ENCODE results near the gene TEP1. TPM values are rescaled to one million over a fixed set of nuclear protein-coding genes. Genes with fewer than 3 reads are reported as not detected.

Gene TEP1
- total RNA-seq, 2 donors from 2014 or later, result 33.0 to 54.2 TPM

GRCh38 chr14:20333494-20333841 lies 79.8 kb downstream of the TEP1 start:
- H3K4me1 ChIP-seq (ENCODE audit: control insufficient read depth in 1 of 2, low read depth in 2 of 2), result peaks cover 8 to 32% of the 10 kb centered on the region in 2 donors
- peak overlapping the region; percentile 85 for H3K4me3 ChIP-seq
- no peak for TF ChIP-seq CTCF (IDR thresholded peaks at IDR 0.05)
- H3K27me3 ChIP-seq (replicated peaks; ENCODE audit: insufficient read depth), result no peaks in the 10 kb centered on the region
- H3K27ac ChIP-seq, result peak overlapping the region; percentile 88 to 97
- H3K9me3 ChIP-seq, result no peaks in the 10 kb centered on the region
- DNase-seq (ENCODE audit: low spot score) (no peak), ATAC-seq (ENCODE audit: insufficient number of reproducible peaks, low FRiP score, low read depth) (no peak)
- H3K36me3 ChIP-seq, result no peaks in the 10 kb centered on the region

GRCh38 chr14:20332788-20333493 lies 80.4 kb downstream of the TEP1 start, which contains the start of gene CCNB1IP1:
Gene CCNB1IP1, minus strand, starts transcription at chr14:20333279. Its CDS starts 16,756 bp downstream, at chr14:20316523.
- Histone ChIP-seq H3K27me3 (replicated peaks; ENCODE audit: insufficient read depth) (no peaks in the 10 kb centered on the region), H3K4me3 (peak within 1 kb of the TSS; percentile 85), H3K4me1 (ENCODE audit: control insufficient read depth in 1 of 2, low read depth in 2 of 2) (peaks cover 8 to 34% of the 10 kb centered on the region in 2 donors), H3K9me3 (no peaks in the 10 kb centered on the region), H3K36me3 (no peaks in the 10 kb centered on the region), H3K27ac (peak within 1 kb of the TSS; percentile 88 to 97)
- DNase-seq (ENCODE audit: low spot score), result peak; percentile 31
- TF ChIP-seq CTCF (IDR thresholded peaks at IDR 0.05), result no peak
- ATAC-seq (ENCODE audit: insufficient number of reproducible peaks, low FRiP score, low read depth), result peak; percentile 100

- H3K27me3 ChIP-seq (replicated peaks; ENCODE audit: insufficient read depth), result no peaks in the 10 kb centered on the region
- no peak for ATAC-seq (ENCODE audit: insufficient number of reproducible peaks, low FRiP score, low read depth)
- H3K9me3 ChIP-seq, result no peaks in the 10 kb centered on the region
- no peak for DNase-seq (ENCODE audit: low spot score)
- TF ChIP-seq CTCF (IDR thresholded peaks at IDR 0.05), result no peak
- H3K4me3 ChIP-seq, result peak overlapping the region; percentile 85
- peak overlapping the region; percentile 88 to 97 for H3K27ac ChIP-seq
- no peaks in the 10 kb centered on the region for H3K36me3 ChIP-seq
- H3K4me1 ChIP-seq (ENCODE audit: control insufficient read depth in 1 of 2, low read depth in 2 of 2), result peaks cover 8 to 39% of the 10 kb centered on the region in 2 donors
These were observed 80.9 kb downstream of the TEP1 start for GRCh38 chr14:20332431-20332787.

GRCh38 chr14:20331053-20331613 lies 82.2 kb downstream of the TEP1 start:
- TF ChIP-seq CTCF (IDR thresholded peaks at IDR 0.05), result no peak
- Histone ChIP-seq H3K36me3 (peaks cover 5% of the 10 kb centered on the region), H3K4me1 (ENCODE audit: control insufficient read depth in 1 of 2, low read depth in 2 of 2) (peaks cover 8 to 44% of the 10 kb centered on the region in 2 donors), H3K27me3 (replicated peaks; ENCODE audit: insufficient read depth) (no peaks in the 10 kb centered on the region), H3K9me3 (no peaks in the 10 kb centered on the region), H3K27ac (no peak overlapping the region), H3K4me3 (peak overlapping the region; percentile 19)
- ATAC-seq (ENCODE audit: insufficient number of reproducible peaks, low FRiP score, low read depth) (no peak), DNase-seq (ENCODE audit: low spot score) (no peak)

- no peak overlapping the region for H3K27ac ChIP-seq
- H3K27me3 ChIP-seq (replicated peaks; ENCODE audit: insufficient read depth), result no peaks in the 10 kb centered on the region
- DNase-seq (ENCODE audit: low spot score), result no peak
- H3K4me1 ChIP-seq (ENCODE audit: control insufficient read depth in 1 of 2, low read depth in 2 of 2), result peaks cover 8 to 44% of the 10 kb centered on the region in 2 donors
- H3K9me3 ChIP-seq, result no peaks in the 10 kb centered on the region
- peaks cover 12% of the 10 kb centered on the region for H3K36me3 ChIP-seq
- no peak for ATAC-seq (ENCODE audit: insufficient number of reproducible peaks, low FRiP score, low read depth)
- no peak overlapping the region for H3K4me3 ChIP-seq
- no peak for TF ChIP-seq CTCF (IDR thresholded peaks at IDR 0.05)
These were observed 83.9 kb downstream of the TEP1 start for GRCh38 chr14:20329355-20329754.

All from thoracic aorta (tissue), 2 donors.